GM04504 (cell line): ENCODE data around the gene CCDC177.
"Not testable (repeated sequence)": the region's sequence is repeated elsewhere in the genome, so short reads cannot be mapped to it uniquely, and the experiment has no call there.

Experiments
- DNase-seq: peaks from one replicate; pipeline ENCODE4 v3.0.0-alpha.2; 2012; ENCODE audit warnings: low read depth

Gene CCDC177

GRCh38 chr14:69599431-69599830 is 24.8 kb upstream of the CCDC177 start:
- not testable (repeated sequence) for DNase-seq

DNA sequence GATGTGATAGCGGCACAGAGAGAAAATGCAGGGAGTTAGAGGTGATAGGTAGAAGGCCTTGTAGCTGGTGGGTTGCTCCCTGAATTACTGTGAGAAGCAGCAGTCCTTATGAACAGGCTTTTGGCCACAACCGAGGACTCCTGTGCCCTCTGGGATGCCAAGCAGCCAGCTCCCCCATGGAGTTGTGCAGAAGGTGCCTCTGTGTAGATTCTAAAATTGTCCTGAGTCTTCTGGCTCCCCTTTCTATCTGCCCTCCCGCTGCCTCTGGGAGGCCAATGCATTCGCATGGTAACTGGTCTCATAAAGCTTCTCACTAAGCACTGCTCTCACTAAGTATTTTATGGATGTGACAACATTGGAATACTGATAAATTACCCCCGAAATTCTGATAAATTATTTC is 20.7 kb upstream of the CCDC177 start:
- DNase-seq = no peak

GRCh38 chr14:69594846-69595245 is 20.2 kb upstream of the CCDC177 start:
- DNase-seq = no peak

DNA sequence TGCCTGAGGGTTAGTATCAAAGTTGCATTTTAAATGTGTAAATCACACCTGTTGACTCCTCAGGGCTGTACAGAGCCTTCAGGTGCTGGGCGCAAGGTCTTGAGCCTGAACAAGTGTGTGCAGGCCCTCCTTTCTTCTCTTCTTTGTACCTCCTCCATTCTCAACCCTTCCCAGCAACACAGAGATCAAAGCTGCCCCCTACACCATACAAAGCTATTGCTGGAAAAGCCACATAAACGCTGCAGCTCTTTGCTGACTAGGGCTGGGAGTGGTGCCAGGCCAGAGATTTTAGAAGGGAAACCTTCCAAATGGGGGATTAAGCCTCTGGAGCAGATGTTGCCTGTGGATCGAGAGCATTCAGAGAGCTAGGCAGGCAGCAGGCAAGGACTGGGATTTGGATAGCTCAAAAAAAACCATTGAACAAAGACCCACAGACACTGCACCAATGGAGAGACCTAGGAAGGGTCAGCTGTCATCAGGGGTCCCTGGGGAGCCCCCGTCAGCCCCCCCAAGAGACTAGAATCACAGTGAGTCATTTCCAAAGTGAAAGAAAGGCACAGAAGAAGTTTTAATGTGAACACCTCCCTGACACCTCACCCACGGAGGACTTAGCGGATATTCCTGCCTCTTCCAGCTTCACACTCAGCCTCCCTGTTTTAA is 18.5 kb upstream of the CCDC177 start:
- DNase-seq = peak; percentile 44

- DNase-seq = no peak
Observed at GRCh38 chr14:69591317-69591716, 16.6 kb upstream of the CCDC177 start.

DNA sequence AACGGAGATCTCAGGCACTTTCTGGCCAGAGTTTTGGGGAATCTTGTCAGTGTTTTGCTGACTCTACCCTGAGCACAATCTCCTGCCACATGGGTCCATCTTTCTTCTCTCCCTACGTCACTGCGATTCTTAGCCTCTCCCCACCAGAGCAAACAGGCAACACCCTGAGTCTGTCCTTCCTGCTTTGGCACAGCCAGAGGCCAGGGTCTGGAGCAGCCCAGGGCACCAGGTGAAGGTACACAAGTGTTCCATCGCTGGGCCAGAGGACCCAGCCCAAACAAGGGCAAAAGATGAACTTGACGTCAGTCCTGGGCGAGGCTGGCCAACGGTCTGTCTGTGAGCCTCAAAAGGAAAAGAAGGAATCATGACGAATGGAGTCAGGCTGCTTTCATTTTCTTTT is 12.7 kb upstream of the CCDC177 start:
- no peak for DNase-seq

DNA sequence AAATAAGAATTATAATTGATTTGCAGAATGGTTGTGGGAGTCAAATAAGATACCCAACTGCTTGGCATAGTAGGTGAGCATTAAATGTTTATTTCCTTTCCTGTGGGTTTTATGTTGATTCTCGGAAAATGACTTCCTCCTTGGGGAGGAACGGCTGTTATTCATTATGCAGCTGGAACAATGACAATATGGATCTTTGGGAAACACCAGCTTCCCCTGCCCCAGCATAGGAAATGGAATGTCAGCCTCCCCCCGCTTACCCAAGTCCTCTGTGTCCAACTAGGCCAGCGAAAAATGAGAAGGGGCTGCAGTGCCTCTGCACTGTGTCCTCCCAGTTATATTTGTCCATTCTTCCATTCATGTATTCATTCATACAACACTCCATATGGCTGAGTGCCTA is 11.7 kb upstream of the CCDC177 start:
- no peak for DNase-seq

DNA sequence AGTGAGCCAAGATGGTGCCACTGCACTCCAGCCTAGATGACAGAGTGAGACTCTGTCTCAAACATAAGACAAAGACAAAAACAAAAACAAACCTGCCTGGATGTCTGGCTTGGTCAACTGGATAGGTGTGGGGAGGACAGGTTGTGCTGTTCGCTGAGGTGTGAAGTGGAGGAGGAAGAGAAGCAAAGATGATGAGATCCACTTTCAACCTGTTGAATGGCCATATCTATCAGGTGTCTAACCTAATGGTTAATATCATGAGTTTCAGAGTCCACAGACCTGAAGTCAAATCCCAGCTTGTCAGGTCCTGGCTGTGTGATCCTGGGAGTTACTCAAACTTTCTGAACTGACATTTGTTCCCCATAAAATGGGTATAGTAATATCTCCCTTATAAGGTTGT is 9.7 kb upstream of the CCDC177 start:
- no peak for DNase-seq

DNA sequence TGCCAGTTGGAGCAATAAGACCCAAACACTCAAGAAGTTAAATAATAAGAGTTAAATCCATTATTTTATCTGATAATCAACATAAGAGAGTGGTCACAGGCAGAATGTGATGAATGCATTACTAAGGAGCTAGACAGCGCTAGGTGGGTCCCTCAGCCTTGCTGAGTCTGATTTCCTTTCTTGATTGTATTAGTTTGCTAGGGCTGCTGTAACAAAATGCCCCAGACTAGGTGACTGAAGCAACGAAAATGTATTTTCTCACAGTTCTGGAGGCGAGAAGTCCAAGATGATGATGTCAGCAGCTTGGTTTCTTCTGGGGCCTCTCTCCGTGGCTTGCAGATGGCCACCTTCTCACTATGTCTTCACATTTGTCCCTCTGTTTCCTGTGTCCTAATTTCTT is 8.2 kb upstream of the CCDC177 start:
- DNase-seq = no peak

GRCh38 chr14:69582212-69582611 is 7.5 kb upstream of the CCDC177 start:
- DNase-seq = no peak

- no peak for DNase-seq
Observed at GRCh38 chr14:69581316-69581935, 6.8 kb upstream of the CCDC177 start.

- DNase-seq = peak; percentile 51
Observed at GRCh38 chr14:69580009-69580577, 5.4 kb upstream of the CCDC177 start.

DNA sequence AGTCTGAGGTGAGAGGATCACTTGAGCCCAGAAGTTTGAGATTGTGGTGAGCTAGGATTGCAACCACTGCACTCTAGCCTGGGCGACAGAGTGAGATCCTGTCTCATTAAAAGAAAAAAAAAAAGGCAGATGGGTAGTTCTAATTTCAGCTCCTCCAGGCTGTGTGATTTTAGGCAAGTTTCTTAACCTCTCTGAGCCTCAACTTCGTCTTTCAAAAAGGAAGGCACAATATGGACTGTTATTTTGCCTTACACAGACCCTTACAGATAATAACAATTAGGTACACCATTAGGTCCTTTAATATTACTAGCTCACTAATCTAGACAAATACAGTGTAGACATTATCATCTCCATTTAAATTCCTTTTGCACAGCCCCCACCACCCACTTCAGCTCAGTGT is 4.8 kb upstream of the CCDC177 start:
- DNase-seq = no peak

DNA sequence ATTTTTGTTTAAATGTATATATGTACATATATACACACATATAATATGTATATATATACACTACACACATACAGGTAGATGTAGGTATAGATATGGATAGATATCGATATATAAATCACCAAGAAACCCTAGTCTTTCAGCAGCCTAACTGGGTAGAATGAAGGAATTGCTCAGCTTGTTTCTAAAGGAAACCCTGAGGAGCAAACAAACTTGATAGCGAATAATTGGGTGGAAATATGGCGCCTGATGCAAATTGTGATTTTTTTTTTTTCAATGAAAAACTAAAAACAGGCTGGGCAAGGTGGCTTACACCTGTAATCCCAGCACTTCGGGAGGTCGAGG is 254 bp upstream of the CCDC177 start:
- DNase-seq = no peak

DNA sequence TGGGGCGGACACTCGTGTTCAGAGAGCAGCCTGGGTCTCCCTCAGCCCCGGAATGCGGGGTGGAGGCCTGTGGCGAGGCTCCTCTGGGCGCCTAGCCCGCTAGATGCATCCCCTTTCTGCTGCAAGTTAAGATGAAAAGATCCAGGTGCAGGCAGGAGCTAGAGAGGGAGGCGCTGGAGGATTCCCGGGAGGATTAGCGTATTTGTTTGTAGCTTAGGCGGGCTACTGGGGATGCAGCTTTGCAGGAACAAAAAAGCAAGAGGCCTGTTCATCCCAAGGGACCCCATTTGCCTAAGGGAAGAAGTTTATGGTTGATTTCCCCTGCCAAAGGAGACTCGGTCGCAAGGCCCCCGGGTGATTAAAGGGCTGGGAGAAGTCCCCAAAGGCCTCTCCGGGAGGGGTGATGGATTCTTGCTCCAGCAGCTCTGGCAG is 824 bp downstream of the CCDC177 start:
- no peak for DNase-seq

GRCh38 chr14:69573205-69573830 is 1.4 kb downstream of the CCDC177 start:
- DNase-seq = no peak

DNA sequence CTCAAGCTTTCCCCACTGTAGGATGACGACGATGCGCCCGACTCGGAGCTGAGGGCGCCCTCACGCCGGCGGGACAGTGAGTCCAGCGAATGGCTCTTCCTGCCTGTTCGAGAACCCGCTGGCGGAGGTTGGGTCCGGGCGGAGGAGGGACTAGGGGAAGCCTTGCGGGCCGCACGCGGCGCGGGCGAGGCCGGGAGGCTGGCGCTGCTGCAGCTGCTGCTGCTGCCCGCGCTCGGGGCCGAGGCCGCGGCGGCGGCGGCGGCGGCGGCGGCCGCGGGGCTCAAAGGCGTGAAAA is 1.9 kb downstream of the CCDC177 start:
- DNase-seq = no peak

DNA sequence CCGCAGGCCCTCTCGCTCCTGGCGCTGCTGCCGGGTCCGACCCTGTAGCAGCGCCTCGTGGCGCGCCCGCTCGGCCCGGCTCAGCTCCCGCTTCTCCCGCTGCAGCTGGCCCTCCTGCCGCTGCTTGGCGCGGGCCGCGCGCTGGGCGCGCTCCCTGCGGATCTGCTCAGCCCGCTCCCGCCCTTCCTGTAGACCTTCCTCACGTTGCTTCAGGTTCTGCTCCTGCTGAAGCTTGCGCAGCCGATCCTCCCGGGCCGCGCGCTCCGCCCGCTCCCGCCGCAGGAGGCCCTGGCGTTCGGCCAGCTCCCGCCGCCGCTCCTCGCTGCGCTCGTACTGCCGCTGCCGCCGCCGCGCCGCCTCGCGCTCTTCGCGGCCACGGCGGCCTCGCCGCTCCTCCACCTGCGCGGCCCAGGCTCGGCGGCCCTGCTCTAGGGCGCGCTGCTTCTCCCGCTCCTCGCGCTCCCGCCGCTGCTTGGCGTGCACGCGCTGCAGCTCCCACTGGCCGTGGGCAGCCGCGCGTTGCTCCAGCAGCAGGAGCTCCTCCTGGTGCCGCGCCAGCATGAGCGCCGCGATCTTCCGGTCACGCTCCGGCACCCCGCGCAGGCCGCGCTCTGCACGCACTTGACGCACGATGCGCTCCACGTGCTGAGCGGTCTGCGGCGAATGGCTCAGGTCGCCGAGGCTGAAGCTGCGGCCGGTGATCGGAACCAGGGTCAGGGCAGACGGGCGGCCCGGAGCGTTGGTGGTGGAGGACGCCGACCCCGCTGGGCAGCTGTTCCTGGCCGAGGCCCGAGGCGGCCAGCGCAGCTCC is 2.4 kb downstream of the CCDC177 start:
- DNase-seq = no peak

- no peak for DNase-seq
Observed at GRCh38 chr14:69571449-69572029, 3.1 kb downstream of the CCDC177 start.

DNA sequence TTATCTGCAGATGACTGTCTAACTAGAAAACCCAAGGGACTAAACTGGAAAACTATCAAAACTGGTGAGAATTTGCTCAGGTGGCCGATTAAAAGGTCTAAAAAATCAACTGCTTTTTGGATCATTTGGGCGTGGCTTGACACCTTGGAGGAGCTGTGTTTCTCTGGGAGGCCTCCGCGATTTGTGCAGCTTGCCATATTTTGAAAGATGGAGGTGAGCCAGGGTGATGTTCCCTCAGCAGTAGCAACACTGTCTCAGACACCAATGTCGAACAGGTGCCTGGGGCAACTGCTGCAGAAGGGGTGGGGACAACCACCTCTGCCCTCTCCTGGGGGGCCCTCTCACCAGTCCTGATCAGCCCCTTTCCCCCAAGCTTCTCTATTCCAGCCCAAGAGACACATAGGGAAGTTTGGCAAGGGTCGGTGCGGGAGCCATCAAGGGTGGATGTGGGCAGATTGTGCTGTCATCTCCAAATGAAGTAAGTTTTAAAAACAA is 3.8 kb downstream of the CCDC177 start:
- DNase-seq = no peak

DNA sequence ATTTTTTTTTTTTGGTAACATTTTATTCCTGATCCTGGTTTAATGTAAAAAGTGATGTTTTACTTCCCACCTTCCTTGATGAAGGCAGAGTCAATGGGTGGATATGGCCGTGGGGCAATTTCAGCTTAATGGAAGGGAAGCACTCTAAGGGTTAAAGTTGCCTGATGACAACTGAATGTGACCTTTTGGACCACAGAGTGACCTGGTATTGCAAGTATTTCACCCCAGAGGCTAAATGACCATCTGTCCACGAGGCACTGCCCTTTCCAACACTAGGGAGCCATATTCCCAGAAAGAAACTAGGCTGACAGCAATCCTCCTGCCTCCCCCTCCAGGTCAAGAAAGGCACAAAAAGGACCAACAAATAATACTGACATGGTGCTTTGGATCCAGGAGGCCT is 4.8 kb downstream of the CCDC177 start:
- no peak for DNase-seq

- no peak for DNase-seq
Observed at GRCh38 chr14:69567563-69567962, 7.1 kb downstream of the CCDC177 start.
